ENCODE results near the gene GSTA1.
"Not testable (repeated sequence)": the region's sequence is repeated elsewhere in the genome, so short reads cannot be mapped to it uniquely, and the experiment has no call there.

Gene GSTA1

GRCh38 chr6:52825270-52825793 lies 21.7 kb upstream of the GSTA1 start:
- H3K4me1 ChIP-seq (ENCODE audit: insufficient read depth, low read length); H3K36me3 ChIP-seq (ENCODE audit: insufficient read depth, low read length): not testable (repeated sequence)

GRCh38 chr6:52821842-52822241 lies 18.2 kb upstream of the GSTA1 start:
- Histone ChIP-seq H3K4me1 (ENCODE audit: insufficient read depth, low read length) (no peaks in the 10 kb centered on the region), H3K36me3 (ENCODE audit: insufficient read depth, low read length) (no peaks in the 10 kb centered on the region), H3K9ac (ENCODE audit: low read depth, low read length) (no peak overlapping the region), H3K9me3 (ENCODE audit: control insufficient read depth, insufficient read depth, low read length) (no peaks in the 10 kb centered on the region)

More at GRCh38 chr6:52825270-52825793, 21.7 kb upstream of the GSTA1 start:
- H3K9ac ChIP-seq (ENCODE audit: low read depth, low read length); H3K9me3 ChIP-seq (ENCODE audit: control insufficient read depth, insufficient read depth, low read length): not testable (repeated sequence)

DNA sequence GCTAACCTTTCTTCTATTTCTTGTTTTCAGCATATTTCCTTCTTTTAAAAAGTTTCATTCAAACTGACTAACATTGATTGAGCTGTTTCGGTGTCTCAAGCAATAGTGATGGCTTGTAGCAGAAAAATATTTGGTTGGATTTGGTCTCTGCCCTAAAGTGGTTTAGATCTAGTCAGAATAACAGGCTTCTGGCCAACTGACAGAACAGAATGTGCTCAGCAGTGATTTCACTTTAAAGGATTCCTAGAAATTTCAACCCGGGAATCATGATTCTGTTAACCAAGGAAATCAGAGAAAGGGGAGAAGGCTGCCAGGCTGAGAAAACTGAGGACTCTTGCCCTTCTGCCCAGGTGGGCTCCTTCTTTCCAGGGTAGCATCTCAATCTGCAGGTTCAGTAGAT lies 16.6 kb upstream of the GSTA1 start:
- Histone ChIP-seq H3K36me3 (ENCODE audit: insufficient read depth, low read length) (no peaks in the 10 kb centered on the region), H3K9me3 (ENCODE audit: control insufficient read depth, insufficient read depth, low read length) (no peaks in the 10 kb centered on the region), H3K9ac (ENCODE audit: low read depth, low read length) (no peak overlapping the region), H3K4me1 (ENCODE audit: insufficient read depth, low read length) (peaks cover 2% of the 10 kb centered on the region; the same call in 1 of the 2 replicates)

GRCh38 chr6:52815167-52816092 lies 11.8 kb upstream of the GSTA1 start:
- Histone ChIP-seq H3K36me3 (ENCODE audit: insufficient read depth, low read length) (no peaks in the 10 kb centered on the region), H3K9ac (ENCODE audit: low read depth, low read length) (peak overlapping the region; percentile 35; the same call in 1 of the 2 replicates), H3K4me1 (ENCODE audit: insufficient read depth, low read length) (peaks cover 4% of the 10 kb centered on the region; the same call in 1 of the 2 replicates), H3K9me3 (ENCODE audit: control insufficient read depth, insufficient read depth, low read length) (no peaks in the 10 kb centered on the region)

GRCh38 chr6:52814545-52814944 lies 10.9 kb upstream of the GSTA1 start:
- H3K9me3 ChIP-seq (ENCODE audit: control insufficient read depth, insufficient read depth, low read length); H3K9ac ChIP-seq (ENCODE audit: low read depth, low read length); H3K36me3 ChIP-seq (ENCODE audit: insufficient read depth, low read length); H3K4me1 ChIP-seq (ENCODE audit: insufficient read depth, low read length): not testable (repeated sequence)

- H3K9ac ChIP-seq (ENCODE audit: low read depth, low read length); H3K4me1 ChIP-seq (ENCODE audit: insufficient read depth, low read length); H3K9me3 ChIP-seq (ENCODE audit: control insufficient read depth, insufficient read depth, low read length); H3K36me3 ChIP-seq (ENCODE audit: insufficient read depth, low read length): not testable (repeated sequence)
Observed at GRCh38 chr6:52809777-52810176, 6.2 kb upstream of the GSTA1 start.

GRCh38 chr6:52808660-52809059 lies 5.0 kb upstream of the GSTA1 start:
- Histone ChIP-seq H3K36me3 (ENCODE audit: insufficient read depth, low read length) (no peaks in the 10 kb centered on the region), H3K9me3 (ENCODE audit: control insufficient read depth, insufficient read depth, low read length) (no peaks in the 10 kb centered on the region), H3K4me1 (ENCODE audit: insufficient read depth, low read length) (no peaks in the 10 kb centered on the region; the same call in 1 of the 2 replicates), H3K9ac (ENCODE audit: low read depth, low read length) (no peak overlapping the region)

- H3K36me3 ChIP-seq (ENCODE audit: insufficient read depth, low read length) = no peaks in the 10 kb centered on the region
- H3K4me1 ChIP-seq (ENCODE audit: insufficient read depth, low read length) = no peaks in the 10 kb centered on the region; the same call in 1 of the 2 replicates
- no peaks in the 10 kb centered on the region for H3K9me3 ChIP-seq (ENCODE audit: control insufficient read depth, insufficient read depth, low read length)
- no peak overlapping the region for H3K9ac ChIP-seq (ENCODE audit: low read depth, low read length)
Observed at GRCh38 chr6:52802806-52803205, 810 bp downstream of the GSTA1 start.

GRCh38 chr6:52801188-52801841 lies 2.3 kb downstream of the GSTA1 start:
- Histone ChIP-seq H3K9ac (ENCODE audit: low read depth, low read length) (no peak overlapping the region), H3K36me3 (ENCODE audit: insufficient read depth, low read length) (no peaks in the 10 kb centered on the region), H3K4me1 (ENCODE audit: insufficient read depth, low read length) (no peaks in the 10 kb centered on the region; the same call in 1 of the 2 replicates), H3K9me3 (ENCODE audit: control insufficient read depth, insufficient read depth, low read length) (no peaks in the 10 kb centered on the region)

GRCh38 chr6:52799272-52799671 lies 4.3 kb downstream of the GSTA1 start:
- not testable (repeated sequence) for H3K9me3 ChIP-seq (ENCODE audit: control insufficient read depth, insufficient read depth, low read length); H3K36me3 ChIP-seq (ENCODE audit: insufficient read depth, low read length); H3K9ac ChIP-seq (ENCODE audit: low read depth, low read length); H3K4me1 ChIP-seq (ENCODE audit: insufficient read depth, low read length)

GRCh38 chr6:52794366-52794765 lies 9.2 kb downstream of the GSTA1 start:
- not testable (repeated sequence) for H3K36me3 ChIP-seq (ENCODE audit: insufficient read depth, low read length); H3K9ac ChIP-seq (ENCODE audit: low read depth, low read length); H3K9me3 ChIP-seq (ENCODE audit: control insufficient read depth, insufficient read depth, low read length); H3K4me1 ChIP-seq (ENCODE audit: insufficient read depth, low read length)

GRCh38 chr6:52790861-52791260 lies 12.8 kb downstream of the GSTA1 start:
- Histone ChIP-seq H3K36me3 (ENCODE audit: insufficient read depth, low read length) (no peaks in the 10 kb centered on the region), H3K9me3 (ENCODE audit: control insufficient read depth, insufficient read depth, low read length) (no peaks in the 10 kb centered on the region)

GRCh38 chr6:52789658-52790057 lies 14.0 kb downstream of the GSTA1 start:
- not testable (repeated sequence) for H3K9ac ChIP-seq (ENCODE audit: low read depth, low read length); H3K9me3 ChIP-seq (ENCODE audit: control insufficient read depth, insufficient read depth, low read length); H3K36me3 ChIP-seq (ENCODE audit: insufficient read depth, low read length); H3K4me1 ChIP-seq (ENCODE audit: insufficient read depth, low read length)

More at GRCh38 chr6:52790861-52791260, 12.8 kb downstream of the GSTA1 start:
- Histone ChIP-seq H3K4me1 (ENCODE audit: insufficient read depth, low read length) (no peaks in the 10 kb centered on the region), H3K9ac (ENCODE audit: low read depth, low read length) (no peak overlapping the region)

DNA sequence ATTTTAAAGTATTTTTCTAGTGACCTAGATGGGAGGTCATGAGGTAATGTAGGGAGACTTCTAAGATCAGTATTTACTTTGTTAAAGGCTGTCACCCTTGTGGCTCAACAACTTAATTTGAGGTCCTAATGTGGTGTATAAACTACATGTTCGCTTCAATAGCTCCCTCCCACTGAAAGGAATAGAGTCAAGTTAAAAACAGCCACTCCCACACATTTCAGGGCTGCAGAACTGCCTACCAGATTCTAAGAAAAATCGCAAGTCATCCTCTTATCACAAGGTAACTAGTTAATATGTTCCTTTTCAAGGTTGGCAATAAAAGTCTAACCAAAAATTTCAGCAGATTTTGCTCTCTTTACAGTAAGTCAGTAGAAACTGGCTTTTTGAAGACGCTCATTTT lies 15.1 kb downstream of the GSTA1 start:
- Histone ChIP-seq H3K4me1 (ENCODE audit: insufficient read depth, low read length) (no peaks in the 10 kb centered on the region), H3K9ac (ENCODE audit: low read depth, low read length) (no peak overlapping the region), H3K9me3 (ENCODE audit: control insufficient read depth, insufficient read depth, low read length) (no peaks in the 10 kb centered on the region), H3K36me3 (ENCODE audit: insufficient read depth, low read length) (no peaks in the 10 kb centered on the region)

DNA sequence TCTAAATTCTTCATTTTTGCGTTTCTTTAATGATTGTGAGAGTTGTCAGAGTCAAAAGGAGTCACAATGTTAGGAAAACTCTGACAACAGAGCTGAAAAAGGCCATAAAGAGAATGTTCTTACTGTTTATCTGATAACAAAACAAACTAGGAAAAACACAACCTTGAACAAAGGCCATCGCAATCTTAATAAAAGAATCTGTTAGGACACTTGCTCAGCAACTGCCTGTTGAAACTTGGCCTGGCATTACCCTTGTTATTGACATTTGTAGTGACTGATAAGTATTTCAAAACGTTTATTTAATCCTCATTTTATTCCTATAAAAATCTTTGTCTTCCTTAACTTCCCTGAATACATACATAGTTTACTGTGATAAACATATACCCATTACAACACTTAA lies 15.7 kb downstream of the GSTA1 start:
- Histone ChIP-seq H3K9me3 (ENCODE audit: control insufficient read depth, insufficient read depth, low read length) (no peaks in the 10 kb centered on the region), H3K4me1 (ENCODE audit: insufficient read depth, low read length) (no peaks in the 10 kb centered on the region), H3K36me3 (ENCODE audit: insufficient read depth, low read length) (no peaks in the 10 kb centered on the region)

More for the DNA sequence above, 15.7 kb downstream of the GSTA1 start:
- no peak overlapping the region for H3K9ac ChIP-seq (ENCODE audit: low read depth, low read length)
